NCI-H1436 (cell line): Measurements from ENCODE around the gene TMEM181.
"Not testable (repeated sequence)": the region's sequence is repeated elsewhere in the genome, so short reads cannot be mapped to it uniquely, and the experiment has no call there.

Experiments used
- DNase-seq: peaks from one replicate; lab custom pipeline; 2025; lab: John Stamatoyannopoulos, UW

The TMEM181 gene, protein sequence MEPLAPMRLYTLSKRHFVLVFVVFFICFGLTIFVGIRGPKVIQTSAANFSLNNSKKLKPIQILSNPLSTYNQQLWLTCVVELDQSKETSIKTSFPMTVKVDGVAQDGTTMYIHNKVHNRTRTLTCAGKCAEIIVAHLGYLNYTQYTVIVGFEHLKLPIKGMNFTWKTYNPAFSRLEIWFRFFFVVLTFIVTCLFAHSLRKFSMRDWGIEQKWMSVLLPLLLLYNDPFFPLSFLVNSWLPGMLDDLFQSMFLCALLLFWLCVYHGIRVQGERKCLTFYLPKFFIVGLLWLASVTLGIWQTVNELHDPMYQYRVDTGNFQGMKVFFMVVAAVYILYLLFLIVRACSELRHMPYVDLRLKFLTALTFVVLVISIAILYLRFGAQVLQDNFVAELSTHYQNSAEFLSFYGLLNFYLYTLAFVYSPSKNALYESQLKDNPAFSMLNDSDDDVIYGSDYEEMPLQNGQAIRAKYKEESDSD

DNA sequence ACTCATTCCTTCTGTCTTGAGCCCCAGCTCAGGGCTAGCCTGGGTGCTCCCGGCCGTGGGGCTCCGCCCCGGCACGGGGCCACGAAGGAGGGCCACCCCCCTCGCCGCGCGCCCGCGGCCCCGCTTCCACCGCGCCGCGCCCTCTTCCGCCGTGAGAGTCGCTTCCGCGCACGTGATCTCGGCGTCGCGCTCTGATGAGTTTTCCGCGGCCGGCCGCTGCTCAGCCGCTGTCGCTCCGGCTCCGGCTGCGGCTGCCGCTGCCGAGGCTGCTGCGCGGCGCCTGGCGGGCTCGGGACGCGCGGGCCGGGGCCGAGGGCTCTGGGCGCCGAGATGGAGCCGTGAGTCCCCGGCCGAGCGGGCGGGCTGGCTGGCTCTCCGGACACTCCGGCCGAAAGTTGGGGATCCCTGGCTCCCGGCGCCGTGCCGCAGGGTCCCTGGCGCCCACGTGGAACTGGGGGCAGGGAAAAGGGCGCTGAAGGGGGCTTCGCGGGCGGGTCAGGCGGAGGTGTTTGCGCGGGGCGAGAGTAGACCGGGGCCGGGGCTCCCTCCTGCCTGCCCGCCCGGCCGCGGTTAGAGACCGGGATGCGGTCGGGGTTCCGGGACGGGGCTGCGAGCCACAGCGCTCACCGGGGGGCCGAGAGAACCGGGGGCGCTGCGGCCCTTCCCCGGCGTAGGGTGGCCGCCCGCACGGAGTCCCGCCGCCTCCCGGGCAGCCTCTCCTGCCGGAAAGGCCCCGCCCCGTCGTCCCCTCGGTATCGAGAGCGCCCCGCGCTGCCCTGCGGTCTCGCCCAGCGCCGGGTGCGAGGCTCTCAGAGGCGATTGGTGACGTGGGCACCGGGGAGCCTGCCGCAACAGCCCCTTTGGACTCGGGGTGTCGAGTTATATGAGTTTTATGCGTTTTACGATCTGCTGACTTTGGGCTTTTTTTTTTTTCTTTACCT is at the start of gene TMEM181:
TMEM181 (plus strand) TSS at position 197 of the 941 bp plus-strand sequence; CDS start at position 331, 134 bp downstream.
- peak; percentile 79 for DNase-seq

DNA sequence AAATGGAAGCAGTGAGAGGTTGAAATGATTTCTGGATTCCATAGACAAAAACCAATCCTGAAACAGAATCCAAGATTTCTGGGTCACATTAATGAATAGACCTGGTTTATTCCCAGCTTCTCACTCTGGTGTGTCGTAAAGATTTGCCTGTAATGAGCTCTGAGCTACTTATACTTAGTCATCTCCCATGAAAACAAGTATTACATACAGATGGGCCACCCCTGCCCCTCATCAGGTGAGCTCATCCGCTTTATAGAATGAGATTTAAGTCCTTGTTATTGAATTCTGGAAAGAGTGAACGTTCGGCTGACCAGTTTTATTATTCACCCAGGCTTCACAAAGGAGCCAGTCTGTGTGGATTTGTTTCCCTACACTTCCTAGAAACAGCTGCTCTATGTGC is 47.1 kb upstream of the TMEM181 start:
- DNase-seq: no peak

DNA sequence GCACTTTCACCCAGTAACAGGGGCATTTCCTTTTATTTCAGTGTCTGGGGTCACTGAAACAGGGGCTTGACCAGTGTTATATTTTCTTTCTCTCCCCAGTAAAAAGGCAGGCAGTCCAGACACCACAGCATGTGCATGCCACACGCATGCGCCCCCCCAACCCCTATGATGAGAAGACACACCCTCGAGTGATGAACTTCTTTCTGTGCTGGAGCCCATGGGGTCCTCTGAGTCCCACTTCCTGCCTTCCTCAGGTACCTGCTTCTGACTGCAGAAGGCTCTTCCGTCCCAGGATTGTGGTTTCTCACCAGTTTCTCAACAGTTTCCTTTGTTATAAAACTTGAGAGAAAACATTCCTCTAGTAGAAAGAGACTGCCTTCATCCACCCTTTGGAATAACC is 45.7 kb upstream of the TMEM181 start:
- no peak for DNase-seq

DNA sequence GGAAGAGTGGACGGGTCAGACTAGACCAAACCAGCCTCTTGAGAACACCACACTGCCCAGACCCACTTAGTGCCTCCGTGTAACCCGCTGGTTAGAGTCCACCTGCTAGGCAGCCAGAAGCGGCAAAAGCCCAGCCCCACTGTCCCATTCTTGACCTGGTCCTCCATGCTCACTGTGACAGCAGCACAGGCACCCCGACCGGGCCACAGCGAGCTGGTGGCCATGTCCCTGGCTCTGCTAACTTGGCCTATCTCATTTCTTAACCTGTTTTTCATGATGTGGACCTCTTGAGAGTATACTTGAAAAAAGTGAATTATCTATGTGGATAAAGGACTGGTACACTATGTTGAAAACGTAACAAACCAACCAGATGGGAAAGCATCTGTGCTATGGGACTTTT is 44.9 kb upstream of the TMEM181 start:
- no peak for DNase-seq

DNA sequence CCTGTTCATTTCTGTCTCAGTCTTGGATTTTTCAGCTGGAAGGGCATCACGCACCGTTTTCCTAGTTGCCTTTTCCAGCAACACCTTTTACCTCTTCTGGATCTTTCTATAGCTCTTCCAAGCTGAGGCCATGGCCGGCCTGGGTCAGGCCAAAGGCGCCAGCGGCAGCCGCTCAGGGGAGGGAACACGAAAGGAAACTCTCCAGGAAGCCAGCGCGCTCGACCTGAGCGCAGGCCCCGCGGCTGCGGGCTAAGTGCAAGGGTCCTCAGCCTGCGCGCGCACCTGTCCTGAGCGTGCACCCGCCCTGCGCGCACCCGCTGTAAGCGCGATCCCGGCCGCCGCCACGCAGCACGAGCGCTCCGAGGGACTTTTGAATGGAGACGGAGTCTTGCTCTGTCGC is 43.8 kb upstream of the TMEM181 start:
- DNase-seq: no peak

DNA sequence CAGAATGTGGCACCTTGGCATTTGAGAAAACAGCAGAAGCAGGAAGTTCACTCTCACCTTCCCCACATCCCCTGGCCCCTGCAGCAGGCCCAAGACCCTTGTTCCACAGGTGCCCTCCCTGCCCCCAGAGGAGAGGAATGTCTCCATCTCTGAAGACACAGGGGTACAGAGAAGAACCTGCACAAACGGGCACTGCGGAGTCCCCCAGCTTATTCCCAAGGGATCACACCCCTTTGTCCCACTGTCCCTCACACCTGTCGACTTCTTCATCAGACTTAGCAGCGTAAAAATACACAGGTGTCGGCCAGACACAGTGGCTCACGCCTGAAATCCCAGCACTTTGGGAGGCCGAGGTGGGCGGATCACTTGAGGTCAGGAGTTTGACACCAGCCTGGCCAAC is 42.9 kb upstream of the TMEM181 start:
- DNase-seq: no peak

DNA sequence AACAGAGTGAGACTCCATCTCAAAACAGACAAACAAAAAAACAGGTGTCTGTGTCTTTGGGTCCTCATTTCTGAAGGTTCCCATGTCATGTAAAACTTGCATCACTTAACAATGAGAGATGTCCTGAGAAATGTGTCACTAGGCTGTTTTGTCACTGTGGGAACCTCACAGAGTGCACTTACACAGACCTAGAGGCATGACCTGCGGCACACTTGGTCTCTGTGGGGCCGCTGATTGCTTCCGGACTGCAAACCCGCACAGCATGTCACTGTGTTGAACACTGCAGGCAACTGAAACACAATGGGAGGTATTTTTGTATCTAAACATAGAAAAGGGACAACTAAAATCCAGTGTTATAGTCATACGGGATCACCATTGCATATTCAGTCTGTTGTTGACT is 42.3 kb upstream of the TMEM181 start:
- no peak for DNase-seq

DNA sequence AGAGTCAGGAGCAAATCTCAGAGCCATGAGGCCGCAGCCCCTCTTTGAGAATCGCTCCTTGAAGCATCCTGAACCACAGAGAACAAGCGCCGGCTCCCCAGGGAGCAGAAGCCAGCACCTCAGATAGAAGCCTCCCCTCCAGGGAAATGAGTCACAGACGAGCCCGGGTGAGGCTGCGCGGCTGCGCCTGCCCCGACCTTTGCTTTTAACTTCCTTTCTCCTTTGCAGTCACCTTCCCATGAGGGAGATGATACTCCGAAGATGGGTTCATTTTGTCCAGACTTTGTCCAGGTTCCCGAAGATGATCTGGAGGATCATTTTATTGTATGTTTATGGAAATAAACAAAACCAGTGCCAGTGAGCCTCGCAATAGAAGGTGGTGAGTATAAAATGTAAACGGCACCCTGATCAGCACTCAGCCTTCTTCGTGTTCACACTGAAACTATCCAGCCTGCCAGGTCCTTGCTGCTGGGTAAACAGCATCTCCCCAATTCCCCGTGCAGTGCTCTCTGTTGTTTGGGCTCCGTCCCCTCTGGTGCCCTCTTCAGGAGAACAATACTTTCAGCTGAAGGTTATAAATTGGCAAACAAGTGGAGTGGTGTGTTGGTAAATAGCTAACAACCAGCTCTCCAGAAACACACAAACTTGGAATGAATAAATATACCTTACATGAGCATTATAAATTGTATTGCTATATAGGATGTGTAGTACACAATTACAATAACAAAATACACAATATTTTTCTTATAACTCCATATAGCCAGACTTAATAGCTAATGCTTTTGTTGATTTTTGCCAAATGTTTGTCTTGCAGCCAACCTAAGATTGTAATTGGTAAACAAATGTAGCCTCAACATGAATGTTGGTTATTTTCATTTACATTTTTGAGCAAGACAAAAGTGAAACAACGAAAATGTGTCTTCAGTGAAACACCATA is 41.4 kb upstream of the TMEM181 start:
- peak; percentile 75 for DNase-seq

DNA sequence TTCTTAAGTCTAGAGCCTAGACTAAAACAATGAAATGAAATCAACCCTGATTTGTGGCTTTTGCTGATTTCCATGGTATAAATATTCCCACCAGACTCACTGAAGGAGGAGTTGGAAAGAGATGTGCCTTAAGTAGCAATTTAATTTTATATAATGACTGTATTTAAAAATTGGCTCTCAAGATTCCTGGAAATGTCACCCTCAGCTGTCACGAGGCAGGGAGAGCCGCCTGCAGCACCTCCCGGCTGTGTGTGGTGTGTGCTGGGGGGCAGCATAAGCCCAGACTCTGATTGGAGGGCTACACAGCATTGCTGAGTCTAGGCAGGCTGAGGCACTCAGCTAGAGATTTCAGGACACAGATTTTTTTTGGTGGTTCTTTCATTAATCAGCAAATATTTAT is 40.6 kb upstream of the TMEM181 start:
- no peak for DNase-seq

DNA sequence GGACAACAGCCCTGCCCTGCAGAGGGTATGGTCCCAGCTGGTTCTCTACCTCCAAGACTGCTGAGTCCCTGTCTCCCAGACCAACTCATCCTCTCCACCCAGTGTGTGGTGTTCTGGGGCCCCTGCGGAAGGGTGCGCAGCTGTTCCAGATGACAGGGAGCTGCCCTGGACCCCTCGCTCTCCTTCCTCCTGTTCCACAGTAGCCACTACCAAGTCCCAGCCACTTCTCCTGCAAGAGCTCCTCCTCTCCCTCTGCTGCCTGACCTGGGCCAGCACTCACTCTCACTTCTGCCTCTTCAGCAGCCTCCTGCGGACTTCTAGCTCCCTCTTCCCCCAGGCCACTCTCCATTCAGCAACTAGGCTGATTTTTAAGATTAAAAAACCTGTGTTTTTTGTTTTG is 40.1 kb upstream of the TMEM181 start:
- no peak for DNase-seq

DNA sequence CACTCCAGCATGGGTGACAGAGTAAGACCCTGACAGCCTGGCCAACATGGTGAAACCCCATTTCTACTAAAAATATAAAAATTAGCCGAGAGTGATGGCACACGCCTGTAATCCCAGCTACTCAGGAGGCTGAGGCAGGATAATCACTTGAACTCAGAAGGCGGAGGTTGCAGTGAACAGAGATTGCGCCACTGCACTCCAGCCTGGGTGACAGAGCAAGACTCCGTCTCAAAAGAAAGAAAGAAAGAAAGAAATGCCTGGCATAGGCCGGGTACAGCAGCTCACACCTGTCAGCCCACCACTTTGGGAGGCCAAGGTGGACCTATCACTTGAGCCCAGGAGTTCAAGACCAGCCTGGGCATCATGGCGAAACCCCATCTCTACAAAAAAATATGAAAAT is 38.9 kb upstream of the TMEM181 start:
- not testable (repeated sequence) for DNase-seq

DNA sequence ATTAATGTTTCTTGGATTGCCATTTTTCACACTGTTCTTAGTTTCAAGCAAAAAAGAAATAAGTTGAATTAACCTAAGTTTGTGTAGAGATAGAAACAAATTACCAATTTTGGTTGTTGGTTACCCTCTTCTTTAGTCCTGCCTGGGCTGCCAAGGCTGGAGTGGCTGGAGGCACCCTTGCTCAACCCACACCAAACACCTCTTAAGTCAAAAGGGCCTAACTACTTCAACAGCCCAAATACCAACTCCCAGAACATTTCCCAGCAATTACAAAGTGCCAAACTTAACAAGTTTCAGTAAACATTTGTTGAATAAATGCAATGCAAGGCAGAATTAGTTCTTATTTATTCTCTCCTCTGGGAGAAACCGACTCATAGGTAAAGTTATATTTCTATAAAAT is 38.1 kb upstream of the TMEM181 start:
- no peak for DNase-seq

DNA sequence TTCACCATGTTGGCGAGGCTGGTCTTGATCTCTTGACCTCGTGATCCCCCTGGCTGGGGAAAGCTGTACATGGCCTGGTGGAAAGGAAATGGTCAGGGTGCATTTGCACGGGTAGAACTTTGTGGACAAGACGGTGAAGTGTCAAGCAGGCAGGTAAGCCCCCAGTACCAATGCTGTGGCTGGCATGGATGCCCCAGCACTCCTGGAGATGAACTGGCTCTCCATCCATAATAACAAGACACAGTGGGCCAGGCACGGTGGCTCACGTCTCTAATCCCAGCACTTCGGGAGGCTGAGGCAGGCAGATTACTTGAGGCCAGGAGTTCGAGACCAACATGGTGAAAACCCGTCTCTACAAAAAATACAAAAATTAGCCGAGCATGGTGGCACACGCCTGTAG is 37.3 kb upstream of the TMEM181 start:
- DNase-seq: no peak

DNA sequence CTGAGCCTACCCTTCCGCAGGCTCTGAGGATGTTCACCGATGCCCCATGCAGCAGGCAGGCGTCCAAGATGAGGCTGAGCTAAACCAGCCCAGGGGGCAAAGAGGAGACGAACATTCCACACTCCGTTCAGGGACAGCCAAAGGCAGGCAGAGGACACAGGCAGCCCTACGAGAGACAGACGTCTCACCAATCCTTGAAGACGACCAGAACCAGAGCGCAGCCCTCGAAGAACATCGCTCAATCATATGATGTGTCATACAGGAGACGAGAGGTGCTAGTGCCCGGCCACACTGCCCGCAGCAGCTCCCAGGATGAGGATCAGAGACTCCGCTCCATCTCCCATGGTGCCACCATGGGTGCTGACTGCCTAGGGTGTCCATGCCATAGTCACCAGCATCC is 35.6 kb upstream of the TMEM181 start:
- no peak for DNase-seq

DNA sequence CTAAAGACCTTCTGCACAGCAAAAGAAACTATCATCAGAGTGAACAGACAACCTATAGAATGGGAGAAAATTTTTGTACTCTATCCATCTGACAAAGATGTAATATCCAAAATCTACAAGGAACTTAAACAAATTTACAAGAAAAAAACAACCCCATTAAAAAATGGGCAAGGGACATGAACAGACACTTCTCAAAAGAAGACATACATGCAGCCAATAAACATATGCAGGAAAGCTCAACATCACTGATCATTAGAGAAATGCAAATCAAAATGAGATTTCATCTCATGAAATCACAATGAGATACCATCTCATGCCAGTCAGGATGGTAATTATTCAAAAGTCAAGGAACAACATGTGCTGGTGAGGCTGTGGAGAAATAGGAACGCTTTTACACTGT is 32.0 kb upstream of the TMEM181 start:
- DNase-seq: not testable (repeated sequence)

DNA sequence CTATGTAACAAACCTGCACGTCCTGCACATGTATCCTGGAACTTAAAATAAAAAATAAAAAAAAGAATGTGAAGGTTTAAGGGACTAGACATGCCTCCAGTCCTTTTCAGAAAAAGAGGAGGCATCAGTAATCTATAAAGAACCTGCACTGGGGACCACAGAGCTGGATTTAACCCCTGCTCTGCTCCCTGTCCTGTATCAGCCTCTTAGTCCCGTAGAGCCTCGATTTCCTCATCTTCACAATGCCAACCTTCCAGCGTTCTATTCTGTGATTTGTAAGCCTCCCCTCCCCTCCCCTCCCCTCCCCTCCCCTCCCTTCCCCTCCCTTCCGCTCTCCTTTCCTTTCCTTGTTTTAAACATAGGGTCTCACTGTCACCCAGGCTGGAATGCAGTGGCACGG is 31.1 kb upstream of the TMEM181 start:
- no peak for DNase-seq

DNA sequence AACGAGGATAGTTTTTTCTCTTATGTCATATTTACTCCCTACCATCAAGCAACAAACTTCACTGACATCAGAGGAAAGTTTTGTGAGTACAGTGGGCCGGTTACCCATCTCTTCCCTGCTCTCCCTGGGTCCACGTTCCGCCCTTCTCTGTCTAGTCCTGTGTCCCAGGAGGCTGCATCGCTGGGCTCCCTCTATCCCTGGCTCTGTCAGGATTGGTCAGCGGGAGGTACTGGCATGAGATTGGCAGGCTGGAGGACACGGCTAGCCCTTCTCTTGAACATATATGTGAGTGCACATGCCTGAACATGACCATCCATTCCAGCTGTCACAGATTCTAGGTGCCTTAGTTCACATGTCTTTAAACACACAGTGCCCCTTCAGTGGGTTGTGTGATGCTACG is 30.3 kb upstream of the TMEM181 start:
- no peak for DNase-seq

DNA sequence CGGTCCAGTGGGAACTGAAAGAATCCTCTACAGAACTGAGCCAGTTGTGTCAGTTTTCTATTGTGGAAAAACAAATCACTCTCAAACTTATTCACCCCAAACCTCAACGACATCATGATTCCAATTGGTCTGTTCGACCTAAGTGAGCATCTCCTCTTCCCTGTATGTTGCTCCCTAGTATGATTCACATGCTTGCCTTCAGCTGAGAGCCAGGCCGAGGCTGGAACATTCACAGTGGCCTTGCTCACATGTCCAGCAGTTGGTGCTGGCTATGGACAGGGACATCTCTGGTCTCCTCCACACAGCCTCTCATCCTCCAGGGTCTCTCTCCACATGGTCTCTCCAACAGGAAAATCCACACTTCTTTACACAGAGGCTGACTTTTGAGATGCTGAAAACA is 28.3 kb upstream of the TMEM181 start:
- no peak for DNase-seq

DNA sequence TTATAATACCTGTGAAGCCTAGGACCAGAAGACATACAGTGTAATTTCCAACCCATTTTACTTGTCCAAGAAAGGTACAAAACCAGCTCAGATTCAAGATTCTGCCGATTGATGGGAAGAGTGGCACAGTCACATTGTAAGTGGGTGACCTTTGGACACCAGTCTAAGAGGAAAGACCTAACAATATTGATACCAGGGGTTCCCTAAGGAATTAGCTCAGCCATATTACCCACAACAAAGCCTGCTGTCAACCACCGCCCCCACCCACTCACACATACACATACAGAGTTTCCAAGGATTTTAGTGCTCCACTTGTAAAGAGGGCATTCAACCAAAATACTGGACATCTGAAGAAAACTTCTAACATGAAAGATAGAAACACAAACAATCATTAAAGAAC is 27.9 kb upstream of the TMEM181 start:
- DNase-seq: no peak

DNA sequence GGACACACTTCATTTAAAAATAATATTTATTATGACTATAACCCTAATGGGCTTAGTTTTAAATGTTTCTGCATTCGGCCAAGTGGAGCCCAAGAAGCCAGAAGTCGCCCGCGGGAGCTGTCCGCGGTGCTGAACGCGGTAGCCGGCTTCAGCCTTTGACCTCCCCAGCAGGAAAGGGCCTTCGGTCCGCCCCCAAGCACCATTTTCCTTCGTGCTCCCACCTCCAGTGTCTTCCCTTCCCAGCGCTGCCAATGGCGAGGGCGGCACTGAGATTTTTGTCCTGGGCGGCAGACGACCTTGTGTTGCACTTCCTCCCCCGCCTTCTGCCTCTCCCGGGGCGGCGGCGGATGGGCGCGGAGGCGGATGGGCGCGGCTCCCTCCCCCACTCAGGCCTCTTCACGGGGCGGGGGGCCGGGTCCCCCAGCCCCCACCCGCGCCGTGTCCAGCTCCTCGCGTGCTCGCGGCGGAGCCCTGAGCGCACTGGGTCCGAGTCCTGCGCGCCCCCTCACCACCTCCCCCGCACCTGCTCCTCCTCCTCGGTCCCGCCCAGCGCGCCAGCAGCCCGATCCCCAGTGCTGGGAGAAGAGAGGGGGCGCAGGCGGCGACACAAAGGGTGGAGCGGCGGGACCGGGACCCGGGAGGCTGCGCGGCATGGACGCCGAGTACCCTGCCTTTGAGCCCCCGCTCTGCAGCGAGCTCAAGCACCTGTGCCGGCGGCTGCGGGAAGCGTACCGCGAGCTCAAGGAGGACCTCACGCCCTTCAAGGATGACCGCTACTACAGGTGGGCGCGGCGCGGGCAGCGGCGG is 23.6 kb upstream of the TMEM181 start:
- DNase-seq: peak; percentile 62
